Lower lobe of right lung (tissue), 2 donors: ENCODE results near the gene BACE1-AS. TPM values are rescaled to one million over a fixed set of nuclear protein-coding genes. Genes with fewer than 3 reads are reported as not detected.
A peak's percentile ranks its signal among the peaks of the same experiment; 100 is the strongest.
"Not testable (repeated sequence)": the region's sequence is repeated elsewhere in the genome, so short reads cannot be mapped to it uniquely, and the experiment has no call there.

Source experiments
- ATAC-seq, 2 donors: fragments of 200-7000 bp; cut with Tn5 transposase; one replicate each; pipeline ENCODE4 v1.9.1; 2020 to 2022; ENCODE audit warnings: mild to moderate bottlenecking in 2 of 2, moderate library complexity in 2 of 2
- DNase-seq: peaks from one replicate; pipeline ENCODE4 v3.0.0-alpha.2; 2020
- H3K27ac ChIP-seq: fragments of 200-600 bp; one replicate; pipeline ENCODE4 v1.8.0; 2022
- H3K27me3 ChIP-seq: fragments of 200-600 bp; one replicate; pipeline ENCODE4 v1.8.0; 2022; ENCODE audit warnings: low read depth
- H3K36me3 ChIP-seq: fragments of 200-600 bp; one replicate; pipeline ENCODE4 v1.8.0; 2022; ENCODE audit warnings: mild to moderate bottlenecking
- H3K4me1 ChIP-seq: fragments of 200-600 bp; one replicate; pipeline ENCODE4 v1.8.0; 2022
- H3K4me3 ChIP-seq: fragments of 200-600 bp; one replicate; pipeline ENCODE4 v1.8.0; 2022; ENCODE audit warnings: mild to moderate bottlenecking
- H3K9me3 ChIP-seq: fragments of 200-600 bp; one replicate; pipeline ENCODE4 v1.8.0; 2022
- intact Hi-C: fragments of 100-400 bp; cut with DNase I; formaldehyde crosslinking; loops from one replicate; pipeline ENCODE4 v1.11.0; 2022
- total RNA-seq: library from RNA; stranded (reverse); fragmentation: NEBNext Ultra II Directional; extraction: Animal tissue kit (Norgen Biotek cat#: 25700); gene quantifications from one replicate; pipeline ENCODE4 v1.2.1, GENCODE V29; 2021
- TF ChIP-seq, protein P1 (sequence below): fragments of 200-600 bp; IDR thresholded peaks from one replicate; pipeline ENCODE4 v1.8.0; 2022; ENCODE audit warnings: antibody characterized with exemption, mild to moderate bottlenecking
- donor health status: DM: no; HTN: yes; CAD: no; lungs with severe emphysema.

The BACE1-AS gene
- total RNA-seq, 1 donor from 2014 or later = 8.6 TPM

- intact Hi-C loops = no loop called here
- no peaks in the 10 kb centered on the region for H3K9me3 ChIP-seq
- TF ChIP-seq, protein P1, sequence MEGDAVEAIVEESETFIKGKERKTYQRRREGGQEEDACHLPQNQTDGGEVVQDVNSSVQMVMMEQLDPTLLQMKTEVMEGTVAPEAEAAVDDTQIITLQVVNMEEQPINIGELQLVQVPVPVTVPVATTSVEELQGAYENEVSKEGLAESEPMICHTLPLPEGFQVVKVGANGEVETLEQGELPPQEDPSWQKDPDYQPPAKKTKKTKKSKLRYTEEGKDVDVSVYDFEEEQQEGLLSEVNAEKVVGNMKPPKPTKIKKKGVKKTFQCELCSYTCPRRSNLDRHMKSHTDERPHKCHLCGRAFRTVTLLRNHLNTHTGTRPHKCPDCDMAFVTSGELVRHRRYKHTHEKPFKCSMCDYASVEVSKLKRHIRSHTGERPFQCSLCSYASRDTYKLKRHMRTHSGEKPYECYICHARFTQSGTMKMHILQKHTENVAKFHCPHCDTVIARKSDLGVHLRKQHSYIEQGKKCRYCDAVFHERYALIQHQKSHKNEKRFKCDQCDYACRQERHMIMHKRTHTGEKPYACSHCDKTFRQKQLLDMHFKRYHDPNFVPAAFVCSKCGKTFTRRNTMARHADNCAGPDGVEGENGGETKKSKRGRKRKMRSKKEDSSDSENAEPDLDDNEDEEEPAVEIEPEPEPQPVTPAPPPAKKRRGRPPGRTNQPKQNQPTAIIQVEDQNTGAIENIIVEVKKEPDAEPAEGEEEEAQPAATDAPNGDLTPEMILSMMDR = no peak
- no peaks in the 10 kb centered on the region for H3K4me1 ChIP-seq
- no peaks in the 10 kb centered on the region for H3K27me3 ChIP-seq
- ATAC-seq = no peak
- no peak overlapping the region for H3K27ac ChIP-seq
- DNase-seq = no peak
- H3K36me3 ChIP-seq = peaks cover 9% of the 10 kb centered on the region
- H3K4me3 ChIP-seq = no peak overlapping the region
Measured at GRCh38 chr11:117271208-117271607, 19.9 kb upstream of the BACE1-AS start.

- H3K27me3 ChIP-seq, H3K4me3 ChIP-seq, H3K9me3 ChIP-seq, H3K4me1 ChIP-seq, H3K27ac ChIP-seq, H3K36me3 ChIP-seq, intact Hi-C loops, DNase-seq, ATAC-seq: not testable (repeated sequence)
Measured at GRCh38 chr11:117272175-117272574, 19.0 kb upstream of the BACE1-AS start.

DNA sequence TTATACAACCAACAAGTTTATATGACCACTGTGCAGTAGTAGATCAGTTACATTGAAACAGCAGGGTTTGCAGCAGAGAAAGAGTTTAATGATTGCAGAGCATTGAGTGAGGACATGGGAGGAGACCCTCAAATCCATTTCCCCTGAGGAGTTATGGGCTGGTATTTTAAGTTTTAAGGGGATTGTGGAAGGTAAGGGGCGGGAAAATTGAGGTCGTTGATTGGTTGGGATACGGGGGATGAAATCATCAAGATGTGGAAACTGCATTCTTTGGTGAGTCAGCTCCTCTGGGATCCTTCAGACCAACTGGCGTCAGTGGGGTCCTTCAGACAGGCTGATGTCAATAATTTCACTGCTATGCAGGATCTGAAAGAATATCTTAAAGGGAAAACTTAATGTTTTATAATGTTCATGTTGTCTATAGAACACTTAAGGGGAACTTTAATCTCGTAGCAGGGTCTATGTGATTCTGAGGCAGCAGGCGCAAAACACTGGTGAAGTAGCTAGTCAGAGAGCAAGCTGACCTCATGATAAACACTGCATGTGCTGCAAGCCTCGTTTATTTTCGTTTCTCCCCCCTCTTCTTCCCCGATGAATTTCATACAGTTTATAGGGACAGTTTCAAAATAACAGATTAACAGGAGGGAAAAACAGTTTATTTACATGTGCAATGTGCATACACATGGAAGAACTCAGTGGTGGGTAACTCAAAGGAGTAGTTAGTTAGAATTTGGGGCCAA lies 17.4 kb upstream of the BACE1-AS start:
- TF ChIP-seq, protein P1 = no peak
- H3K4me1 ChIP-seq = no peaks in the 10 kb centered on the region
- ATAC-seq (peak in 1 of 2 donors; percentile 70), DNase-seq (no peak)
- no peaks in the 10 kb centered on the region for H3K9me3 ChIP-seq
- no peaks in the 10 kb centered on the region for H3K27me3 ChIP-seq
- no peak overlapping the region for H3K27ac ChIP-seq
- intact Hi-C loops = no loop called here
- H3K4me3 ChIP-seq = no peak overlapping the region
- peaks cover 10% of the 10 kb centered on the region for H3K36me3 ChIP-seq

- intact Hi-C loops = no loop called here
- Histone ChIP-seq H3K27ac (no peak overlapping the region), H3K27me3 (no peaks in the 10 kb centered on the region), H3K9me3 (no peaks in the 10 kb centered on the region), H3K4me1 (peaks cover 6% of the 10 kb centered on the region), H3K4me3 (no peak overlapping the region), H3K36me3 (peaks cover 46% of the 10 kb centered on the region)
- DNase-seq = no peak
- TF ChIP-seq, protein P1 = no peak
- no peak for ATAC-seq
Measured at GRCh38 chr11:117278347-117278746, 12.8 kb upstream of the BACE1-AS start.

- no peaks in the 10 kb centered on the region for H3K9me3 ChIP-seq
- TF ChIP-seq, protein P1 = no peak
- ATAC-seq (no peak), DNase-seq (no peak)
- peaks cover 6% of the 10 kb centered on the region for H3K4me1 ChIP-seq
- no peaks in the 10 kb centered on the region for H3K27me3 ChIP-seq
- intact Hi-C loops = no loop called here
- peak overlapping the region; percentile 12 for H3K4me3 ChIP-seq
- peaks cover 61% of the 10 kb centered on the region for H3K36me3 ChIP-seq
- H3K27ac ChIP-seq = peak overlapping the region; percentile 10
Measured at GRCh38 chr11:117279711-117280376, 11.3 kb upstream of the BACE1-AS start.

GRCh38 chr11:117281159-117281558 lies 10.0 kb upstream of the BACE1-AS start:
- Histone ChIP-seq H3K4me1 (peaks cover 6% of the 10 kb centered on the region), H3K9me3 (no peaks in the 10 kb centered on the region), H3K36me3 (peaks cover 66% of the 10 kb centered on the region), H3K27ac (peak overlapping the region; percentile 10), H3K4me3 (no peak overlapping the region), H3K27me3 (no peaks in the 10 kb centered on the region)
- intact Hi-C loops = no loop called here
- no peak for DNase-seq
- TF ChIP-seq, protein P1 = no peak
- ATAC-seq = peak; percentile 48 to 64
